ENCODE results near the gene TNRC6B. TPM values are rescaled to one million over a fixed set of nuclear protein-coding genes. Genes with fewer than 3 reads are reported as not detected.

TNRC6B gene
- total RNA-seq, 3 donors from 2014 or later = 32.8 to 53.1 (median 39.7) TPM

DNA sequence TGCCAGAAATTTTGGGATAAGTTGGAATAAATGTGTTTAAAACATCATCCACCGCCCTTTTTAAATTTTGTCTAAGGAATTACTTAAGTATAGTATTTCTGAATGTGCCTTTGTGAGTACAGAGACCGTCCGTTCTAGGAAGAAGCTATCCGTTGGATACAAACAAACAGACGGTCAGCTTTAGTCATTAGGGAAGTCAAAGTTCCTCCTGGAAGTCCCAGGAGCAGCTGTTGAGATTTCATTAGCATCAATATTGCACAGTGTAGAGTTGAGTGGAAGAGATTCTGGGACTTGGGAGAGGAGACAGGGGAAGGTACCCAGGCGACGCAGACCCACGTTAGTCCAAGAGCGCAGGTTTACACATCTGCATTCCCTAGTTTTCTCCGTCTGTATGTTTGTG lies 152.9 kb downstream of the TNRC6B start:
- TF ChIP-seq POLR2A (IDR thresholded peaks at IDR 0.05) (no peak), POLR2AphosphoS5 (IDR thresholded peaks at IDR 0.05) (no peak)
- TF ChIP-seq, protein P1, sequence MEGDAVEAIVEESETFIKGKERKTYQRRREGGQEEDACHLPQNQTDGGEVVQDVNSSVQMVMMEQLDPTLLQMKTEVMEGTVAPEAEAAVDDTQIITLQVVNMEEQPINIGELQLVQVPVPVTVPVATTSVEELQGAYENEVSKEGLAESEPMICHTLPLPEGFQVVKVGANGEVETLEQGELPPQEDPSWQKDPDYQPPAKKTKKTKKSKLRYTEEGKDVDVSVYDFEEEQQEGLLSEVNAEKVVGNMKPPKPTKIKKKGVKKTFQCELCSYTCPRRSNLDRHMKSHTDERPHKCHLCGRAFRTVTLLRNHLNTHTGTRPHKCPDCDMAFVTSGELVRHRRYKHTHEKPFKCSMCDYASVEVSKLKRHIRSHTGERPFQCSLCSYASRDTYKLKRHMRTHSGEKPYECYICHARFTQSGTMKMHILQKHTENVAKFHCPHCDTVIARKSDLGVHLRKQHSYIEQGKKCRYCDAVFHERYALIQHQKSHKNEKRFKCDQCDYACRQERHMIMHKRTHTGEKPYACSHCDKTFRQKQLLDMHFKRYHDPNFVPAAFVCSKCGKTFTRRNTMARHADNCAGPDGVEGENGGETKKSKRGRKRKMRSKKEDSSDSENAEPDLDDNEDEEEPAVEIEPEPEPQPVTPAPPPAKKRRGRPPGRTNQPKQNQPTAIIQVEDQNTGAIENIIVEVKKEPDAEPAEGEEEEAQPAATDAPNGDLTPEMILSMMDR (IDR thresholded peaks at IDR 0.05) = no peak
- no peaks in the 10 kb centered on the region for H3K36me3 ChIP-seq
- H3K27me3 ChIP-seq = no peaks in the 10 kb centered on the region
- intact Hi-C loops (cut with DNase I; ENCODE audit: low total_unique reads) = no loop called here
- DNase-seq (ENCODE audit: low spot score in 2 of 2) = no peak
- no peaks in the 10 kb centered on the region for H3K4me1 ChIP-seq
- no peak overlapping the region for H3K4me3 ChIP-seq
- no peak overlapping the region for H3K27ac ChIP-seq
- no peaks in the 10 kb centered on the region for H3K9me3 ChIP-seq

DNA sequence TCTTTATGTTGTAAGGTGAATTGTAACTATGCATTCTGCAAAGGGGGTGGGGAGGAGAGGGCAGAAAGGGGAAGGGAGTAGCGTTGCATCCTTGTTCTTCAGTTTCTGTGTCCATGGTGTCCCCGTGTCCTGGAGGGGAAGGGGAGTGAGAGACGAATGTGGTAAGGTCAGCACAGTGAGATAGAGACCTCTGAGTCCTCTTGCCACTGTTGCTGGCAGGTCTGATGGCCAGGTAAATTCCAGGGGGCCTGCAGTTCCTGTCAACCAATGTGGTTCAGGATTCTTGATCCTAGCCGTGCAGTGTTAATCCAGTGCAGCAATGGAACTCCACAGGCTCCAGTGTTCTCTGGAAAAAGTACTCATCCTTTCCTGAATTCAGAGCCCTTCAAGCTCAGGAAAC lies 154.0 kb downstream of the TNRC6B start:
- H3K4me1 ChIP-seq = no peaks in the 10 kb centered on the region
- no peak for TF ChIP-seq POLR2AphosphoS5 (IDR thresholded peaks at IDR 0.05)
- H3K27me3 ChIP-seq = no peaks in the 10 kb centered on the region
- no peak overlapping the region for H3K4me3 ChIP-seq
- H3K27ac ChIP-seq = no peak overlapping the region
- intact Hi-C loops (cut with DNase I; ENCODE audit: low total_unique reads) = no loop called here
- H3K36me3 ChIP-seq = no peaks in the 10 kb centered on the region
- no peak for DNase-seq (ENCODE audit: low spot score in 2 of 2)
- no peaks in the 10 kb centered on the region for H3K9me3 ChIP-seq

DNA sequence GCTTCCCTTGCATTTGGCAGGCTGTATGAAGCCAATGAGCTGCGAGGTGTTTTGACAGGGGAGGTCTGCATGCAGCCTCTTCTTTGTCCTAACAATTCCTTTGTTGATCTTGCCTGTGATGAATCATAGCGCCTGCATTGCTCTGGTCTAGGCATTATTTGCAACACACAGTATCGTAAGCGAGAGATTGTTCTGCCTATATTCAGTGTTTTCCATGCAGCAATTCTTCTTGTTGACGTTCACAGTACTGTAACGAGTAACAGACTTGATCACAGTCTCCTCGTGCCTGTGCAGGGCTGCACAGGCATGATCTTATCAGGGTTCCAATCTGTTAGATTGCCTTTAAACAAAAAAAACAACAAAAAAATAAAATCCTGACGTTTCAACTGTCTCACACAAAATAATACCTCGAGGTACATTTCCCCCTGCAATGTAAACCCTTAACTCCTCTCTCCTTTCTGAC lies 154.6 kb downstream of the TNRC6B start:
- no peaks in the 10 kb centered on the region for H3K4me1 ChIP-seq
- H3K4me3 ChIP-seq = no peak overlapping the region
- H3K9me3 ChIP-seq = no peaks in the 10 kb centered on the region
- no peak overlapping the region for H3K27ac ChIP-seq
- no peaks in the 10 kb centered on the region for H3K36me3 ChIP-seq
- intact Hi-C loops (cut with DNase I; ENCODE audit: low total_unique reads) = no loop called here
- TF ChIP-seq, protein P1 (IDR thresholded peaks at IDR 0.05) = no peak
- TF ChIP-seq POLR2AphosphoS5 (IDR thresholded peaks at IDR 0.05) (no peak), POLR2A (IDR thresholded peaks at IDR 0.05) (no peak)
- H3K27me3 ChIP-seq = no peaks in the 10 kb centered on the region
- DNase-seq (ENCODE audit: low spot score in 2 of 2) = no peak

DNA sequence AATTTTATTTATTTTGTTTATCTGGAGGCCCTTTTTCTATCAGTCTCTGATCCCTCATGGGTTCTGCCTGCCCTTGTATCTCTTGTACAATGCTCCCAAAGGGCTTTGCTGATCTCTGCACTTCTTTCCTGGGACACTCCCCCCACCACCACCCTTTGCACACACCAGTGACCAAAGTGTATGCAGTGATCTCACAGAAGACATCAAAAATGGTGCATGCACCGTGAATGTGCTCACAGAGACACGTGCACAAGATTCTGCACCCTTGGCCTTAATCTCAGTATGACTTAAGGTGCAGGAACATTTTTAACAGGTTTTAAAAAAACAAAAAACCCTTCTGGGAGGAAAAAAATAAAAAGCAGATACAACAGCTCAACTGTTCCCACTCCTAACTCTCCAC lies 156.3 kb downstream of the TNRC6B start:
- H3K27ac ChIP-seq = no peak overlapping the region
- no peaks in the 10 kb centered on the region for H3K27me3 ChIP-seq
- no peak overlapping the region for H3K4me3 ChIP-seq
- no peaks in the 10 kb centered on the region for H3K4me1 ChIP-seq
- DNase-seq (ENCODE audit: low spot score in 2 of 2) = no peak
- no peaks in the 10 kb centered on the region for H3K9me3 ChIP-seq
- H3K36me3 ChIP-seq = no peaks in the 10 kb centered on the region
- TF ChIP-seq, protein P1 (IDR thresholded peaks at IDR 0.05) = no peak
- TF ChIP-seq POLR2AphosphoS5 (IDR thresholded peaks at IDR 0.05) (no peak), POLR2A (IDR thresholded peaks at IDR 0.05) (no peak)
- intact Hi-C loops (cut with DNase I; ENCODE audit: low total_unique reads) = no loop called here

DNA sequence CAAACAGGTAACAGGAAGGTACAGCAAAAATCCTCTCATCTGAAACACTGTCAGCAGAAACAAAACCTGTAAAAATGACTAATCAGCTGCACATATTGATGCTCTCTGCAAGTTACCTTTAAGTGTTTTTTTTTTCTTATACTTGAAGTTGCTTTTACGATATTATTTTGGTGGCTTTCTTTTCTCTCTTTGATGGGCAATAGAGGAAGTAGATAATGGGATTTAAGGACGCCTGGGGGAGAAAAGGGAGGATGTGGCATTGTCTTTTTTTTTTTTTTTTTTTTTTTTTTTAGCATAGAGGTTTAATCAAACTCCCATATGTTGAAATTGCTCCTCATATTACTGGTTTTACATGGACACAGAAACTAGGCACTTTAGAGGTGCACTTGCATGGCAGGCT lies 157.2 kb downstream of the TNRC6B start:
- TF ChIP-seq, protein P1 (IDR thresholded peaks at IDR 0.05) = no peak
- TF ChIP-seq POLR2A (IDR thresholded peaks at IDR 0.05) = no peak
- no peak for TF ChIP-seq POLR2AphosphoS5 (IDR thresholded peaks at IDR 0.05)
- DNase-seq (ENCODE audit: low spot score in 2 of 2) = no peak
- Histone ChIP-seq H3K36me3 (no peaks in the 10 kb centered on the region), H3K4me1 (no peaks in the 10 kb centered on the region), H3K9me3 (no peaks in the 10 kb centered on the region), H3K4me3 (no peak overlapping the region), H3K27me3 (no peaks in the 10 kb centered on the region), H3K27ac (no peak overlapping the region)
- intact Hi-C loops (cut with DNase I; ENCODE audit: low total_unique reads) = no loop called here

DNA sequence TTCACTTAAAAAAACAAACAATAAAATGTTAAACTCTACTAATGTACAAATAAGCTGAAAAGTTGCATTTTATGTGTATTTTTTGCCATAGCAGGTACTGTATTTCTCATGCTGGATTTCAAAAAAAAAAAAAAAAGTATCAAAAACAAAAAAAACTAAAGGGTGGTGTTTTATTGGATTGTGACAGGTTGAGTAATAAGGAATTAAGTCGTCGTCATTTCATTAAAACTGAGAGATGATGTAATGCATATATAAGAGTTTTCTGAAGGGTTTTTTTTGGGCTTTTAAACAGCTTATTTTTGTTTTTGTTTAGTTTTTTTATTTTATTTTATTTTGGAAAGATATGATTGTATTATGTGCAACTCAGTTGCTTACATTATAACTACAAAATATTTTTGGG lies 157.6 kb downstream of the TNRC6B start:
- Histone ChIP-seq H3K27ac (no peak overlapping the region), H3K9me3 (no peaks in the 10 kb centered on the region), H3K36me3 (no peaks in the 10 kb centered on the region), H3K4me3 (no peak overlapping the region), H3K4me1 (no peaks in the 10 kb centered on the region), H3K27me3 (no peaks in the 10 kb centered on the region)
- TF ChIP-seq POLR2A (IDR thresholded peaks at IDR 0.05) = no peak
- TF ChIP-seq POLR2AphosphoS5 (IDR thresholded peaks at IDR 0.05) = no peak
- TF ChIP-seq, protein P1 (IDR thresholded peaks at IDR 0.05) = no peak
- DNase-seq (ENCODE audit: low spot score in 2 of 2) = no peak
- intact Hi-C loops (cut with DNase I; ENCODE audit: low total_unique reads) = no loop called here

Measured in breast epithelium (tissue), 4 donors.